GM12878 (cell line): ENCODE measurements around the gene RDH5. TPM values are rescaled to one million over a fixed set of nuclear protein-coding genes. Genes with fewer than 3 reads are reported as not detected.

Source experiments
- ATAC-seq: fragments of 200-7000 bp; cut with Tn5 transposase; 3 replicates; pipeline ENCODE4 v1.9.1; 2020; ENCODE audit warnings: mild to moderate bottlenecking, moderate library complexity
- BruUV-seq: library from RNA; stranded (reverse); fragments of 400-500 nt; replicated peaks from 2 replicates; lab custom pipeline; 2021; lab: Mats Ljungman, UMichigan
- CTCF ChIA-PET: fragments of 300-600 bp; sonication (Branson Sonifier 250); formaldehyde crosslinking; extraction: SDS; loops from one replicate; lab custom pipeline; 2021; ENCODE audit warnings: inconsistent platforms; lab: Yijun Ruan, JAX
- POLR2A ChIA-PET: fragments of 350-600 bp; formaldehyde crosslinking; extraction: SDS; loops from one replicate; lab custom pipeline; 2021; ENCODE audit warnings: inconsistent platforms; lab: Charles Lee
- RAD21 ChIA-PET: fragments of 300-600 bp; sonication (Branson Sonifier 250); formaldehyde crosslinking; loops from one replicate; lab custom pipeline; 2023; ENCODE audit warnings: antibody characterized with exemption; ENCODE audit not compliant: unreplicated experiment; lab: Charles Lee
- SMC1A ChIA-PET: fragments of 300-600 bp; sonication (Branson Sonifier 250); formaldehyde crosslinking; loops from one replicate; lab custom pipeline; 2023; ENCODE audit not compliant: unreplicated experiment, uncharacterized antibody; lab: Charles Lee
- DNase-seq: peaks from one replicate; pipeline ENCODE4 v3.0.0-alpha.2; 2011; ENCODE audit warnings: low read depth, low spot score
- FAIRE-seq: peaks from 3 replicates; lab custom pipeline; 2011; peaks lifted over from hg19 to GRCh38; lab: Jason Lieb, UNC
- H2AFZ ChIP-seq: 2 replicates; pipeline ENCODE4 v1.6.0; 2011; ENCODE audit warnings: low read depth, low read length, control low read depth; ENCODE audit not compliant: control insufficient read depth
- H3K27ac ChIP-seq: 2 replicates; pipeline ENCODE4 v1.5.1; 2011; ENCODE audit warnings: control low read depth; ENCODE audit not compliant: control insufficient read depth, insufficient read depth
- H3K27me3 ChIP-seq, 2 experiments: replicated peaks in 1 of 2; 2 replicates each; pipeline versions ENCODE4 v1.6.0 to v1.6.1; 2011; ENCODE audit warnings: low read length in 1 of 2; ENCODE audit not compliant: control insufficient read depth in 2 of 2, insufficient read depth in 2 of 2
- H3K36me3 ChIP-seq, 2 experiments: 2 replicates each; pipeline ENCODE4 v1.5.1; 2011; ENCODE audit warnings: low read length in 1 of 2; ENCODE audit not compliant: control insufficient read depth in 2 of 2, insufficient read depth in 2 of 2
- H3K4me1 ChIP-seq: 2 replicates; pipeline ENCODE4 v1.6.1; 2011; ENCODE audit warnings: mild to moderate bottlenecking, low read length, moderate library complexity, mixed read lengths; ENCODE audit not compliant: control insufficient read depth, insufficient read depth
- H3K4me2 ChIP-seq: 2 replicates; pipeline ENCODE4 v1.6.0; 2011; ENCODE audit warnings: control low read depth; ENCODE audit not compliant: control insufficient read depth, insufficient read depth
- H3K4me3 ChIP-seq: fragments of 200-600 bp; sonication (generic); 2 replicates; pipeline ENCODE4 v1.5.1; 2016
- H3K79me2 ChIP-seq: 2 replicates; pipeline ENCODE4 v1.6.0; 2011; ENCODE audit warnings: low read length; ENCODE audit not compliant: control insufficient read depth, insufficient read depth
- H3K9ac ChIP-seq: 2 replicates; pipeline ENCODE4 v1.8.0; 2011; ENCODE audit warnings: low read length, control low read depth, mixed read lengths; ENCODE audit not compliant: control insufficient read depth, insufficient read depth
- H3K9me3 ChIP-seq: replicated peaks from 3 replicates; pipeline ENCODE4 v1.5.1; 2011; ENCODE audit warnings: mild to moderate bottlenecking, low read length; ENCODE audit not compliant: control insufficient read depth, insufficient read depth
- H4K20me1 ChIP-seq: 2 replicates; pipeline ENCODE4 v1.6.0; 2011; ENCODE audit not compliant: control insufficient read depth, insufficient read depth
- CREB1 ChIP-seq: IDR thresholded peaks from 2 replicates; pipeline ENCODE4 v1.6.1; 2012; ENCODE audit warnings: low read depth, mild to moderate bottlenecking, inconsistent platforms
- EP300 ChIP-seq, 2 experiments: fragments of 150-350 bp in 1 of 2; IDR thresholded peaks; 2 replicates each; pipeline ENCODE4 v1.6.1; 2011 to 2012; ENCODE audit warnings: low read depth in 2 of 2, low read length in 2 of 2, borderline replicate concordance in 1 of 2, improper control_type of control experiment in 1 of 2, inconsistent platforms in 1 of 2; ENCODE audit not compliant: control insufficient read depth in 1 of 2
- ESRRA ChIP-seq: IDR thresholded peaks from 2 replicates; pipeline ENCODE4 v1.6.1; 2012; ENCODE audit warnings: mild to moderate bottlenecking, low read length, improper control_type of control experiment
- GATAD2B ChIP-seq: fragments of 450-650 bp; conservative IDR thresholded peaks from 2 replicates; pipeline ENCODE4 v1.6.1; 2017; ENCODE audit warnings: low read depth, mild to moderate bottlenecking, moderate library complexity
- IRF3 ChIP-seq: fragments of 450-650 bp; IDR thresholded peaks from 2 replicates; pipeline ENCODE4 v1.6.1; 2014; ENCODE audit warnings: mild to moderate bottlenecking
- KDM1A ChIP-seq: fragments of 200-600 bp; sonication (generic); IDR thresholded peaks from 2 replicates; pipeline ENCODE4 v1.6.1; 2016; ENCODE audit warnings: borderline replicate concordance
- MLLT1 ChIP-seq: fragments of 450-650 bp; IDR thresholded peaks from 2 replicates; pipeline ENCODE4 v1.6.1; 2016; ENCODE audit warnings: mild to moderate bottlenecking
- NFXL1 ChIP-seq: fragments of 450-650 bp; IDR thresholded peaks from 2 replicates; pipeline ENCODE4 v1.6.1; 2017; ENCODE audit warnings: antibody characterized with exemption, mild to moderate bottlenecking, borderline replicate concordance
- NRF1 ChIP-seq: conservative IDR thresholded peaks from 2 replicates; pipeline ENCODE4 v1.6.1; 2011; ENCODE audit warnings: mild to moderate bottlenecking, low read depth, low read length, improper control_type of control experiment
- SMAD5 ChIP-seq: IDR thresholded peaks from 2 replicates; pipeline ENCODE4 v1.6.1; 2016; ENCODE audit warnings: antibody characterized with exemption, low read depth
- SMC3 ChIP-seq: IDR thresholded peaks from 2 replicates; pipeline ENCODE4 v1.6.1; 2011; ENCODE audit warnings: low read length, improper control_type of control experiment, borderline replicate concordance
- ZNF384 ChIP-seq: IDR thresholded peaks from 2 replicates; pipeline ENCODE4 v1.6.1; 2012; ENCODE audit warnings: low read depth, mild to moderate bottlenecking, low read length, improper control_type of control experiment, borderline replicate concordance
- ZNF592 ChIP-seq: fragments of 450-650 bp; IDR thresholded peaks from 2 replicates; pipeline ENCODE4 v1.6.1; 2017; ENCODE audit warnings: mild to moderate bottlenecking, moderate library complexity
- WGBS: methylation state at CpG from one replicate; pipeline ENCODE4 v1.1.6; 2016; ENCODE audit warnings: low lambda C conversion rate; ENCODE audit not compliant: insufficient replicate concordance, insufficient coverage; ENCODE audit errors: missing lambda C conversion rate; 5-methylcytosine and 5-hydroxymethylcytosine counted together
- in situ Hi-C: fragments of 300-500 bp; cut with MboI; formaldehyde crosslinking; loops from 9 replicates; pipeline ENCODE4 v1.14.3; 2018; ENCODE audit warnings: mixed read lengths
- intact Hi-C: fragments of 100-400 bp; cut with micrococcal nuclease; formaldehyde crosslinking; loops from one replicate; pipeline ENCODE4 v1.14.2; 2022; ENCODE audit not compliant: unreplicated experiment
- polyA plus RNA-seq, 11 experiments: library from polyadenylated mRNA; depleted of rRNA in 4 of 11; unstranded in 6 of 11; stranded (reverse) in 5 of 11; fragments of >200 nt; fragmentation: Nextera tagmentation in 4 of 11; fragmentation: Illumina TruSeq in 1 of 11; extraction: Ambion mirVana in 4 of 11; extraction: Trizol in 1 of 11; gene quantifications; 1 replicate in 1 of 11; 2 replicates in 10 of 11; pipeline versions ENCODE4 v1.2.1 to v1.2.3, GENCODE V29; 2011 to 2016; ENCODE audit warnings: inconsistent platforms in 2 of 11, missing spikeins in 2 of 11, low read depth in 1 of 11
- total RNA-seq, 4 experiments: library from RNA; depleted of rRNA in 3 of 4; stranded (reverse); fragments of >200 nt in 3 of 4; fragmentation: Illumina TruSeq in 1 of 4; extraction: Trizol in 1 of 4; gene quantifications; 2 replicates each; pipeline versions ENCODE4 v1.2.1 to v1.2.3, GENCODE V29; 2013 to 2021
- TF ChIP-seq, protein P1 (sequence below): fragments of 450-650 bp; conservative IDR thresholded peaks from 2 replicates; pipeline ENCODE4 v1.6.1; 2017; ENCODE audit warnings: mild to moderate bottlenecking, moderate library complexity

The RDH5 gene
- total and polyA plus RNA-seq, 10 of the 15 experiments (the other 5 are each of a cell fraction or from before 2014, with no cell fraction given): 2.6 to 11.6 (median 7.3) TPM

GRCh38 chr12:55699471-55700055 lies 20.6 kb upstream of the RDH5 start:
- Histone ChIP-seq H3K4me3 (no peak overlapping the region), H3K79me2 (no peaks in the 10 kb centered on the region), H2AFZ (no peak overlapping the region), H4K20me1 (no peaks in the 10 kb centered on the region), H3K4me2 (no peak overlapping the region), H3K9me3 (no peaks in the 10 kb centered on the region), H3K9ac (no peak overlapping the region), H3K36me3 (no peaks in the 10 kb centered on the region), H3K27me3 (no peaks in the 10 kb centered on the region), H3K27ac (no peak overlapping the region), H3K4me1 (no peaks in the 10 kb centered on the region)
- ChIA-PET RAD21 (no interaction called here), CTCF (interaction anchor here (1.1 to 1.2 kb wide), 2 partner anchors 17 to 43 kb away, joined by 3 read pairs; partner anchors contain the start of gene BLOC1S1), POLR2A (no interaction called here), SMC1A (no interaction called here)
- DNase-seq (no peak), ATAC-seq (no peak), FAIRE-seq (no peak)
- in situ Hi-C loops: no loop called here
- intact Hi-C loops: no loop called here
- no TSS peak for BruUV-seq
- WGBS: 35% methylated on average over 4 of the region's 5 CpGs
- TF ChIP-seq ZNF592: no peak
- TF ChIP-seq, protein P1, sequence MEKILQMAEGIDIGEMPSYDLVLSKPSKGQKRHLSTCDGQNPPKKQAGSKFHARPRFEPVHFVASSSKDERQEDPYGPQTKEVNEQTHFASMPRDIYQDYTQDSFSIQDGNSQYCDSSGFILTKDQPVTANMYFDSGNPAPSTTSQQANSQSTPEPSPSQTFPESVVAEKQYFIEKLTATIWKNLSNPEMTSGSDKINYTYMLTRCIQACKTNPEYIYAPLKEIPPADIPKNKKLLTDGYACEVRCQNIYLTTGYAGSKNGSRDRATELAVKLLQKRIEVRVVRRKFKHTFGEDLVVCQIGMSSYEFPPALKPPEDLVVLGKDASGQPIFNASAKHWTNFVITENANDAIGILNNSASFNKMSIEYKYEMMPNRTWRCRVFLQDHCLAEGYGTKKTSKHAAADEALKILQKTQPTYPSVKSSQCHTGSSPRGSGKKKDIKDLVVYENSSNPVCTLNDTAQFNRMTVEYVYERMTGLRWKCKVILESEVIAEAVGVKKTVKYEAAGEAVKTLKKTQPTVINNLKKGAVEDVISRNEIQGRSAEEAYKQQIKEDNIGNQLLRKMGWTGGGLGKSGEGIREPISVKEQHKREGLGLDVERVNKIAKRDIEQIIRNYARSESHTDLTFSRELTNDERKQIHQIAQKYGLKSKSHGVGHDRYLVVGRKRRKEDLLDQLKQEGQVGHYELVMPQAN: no peak
- TF ChIP-seq SMC3: no peak
- no peak for TF ChIP-seq CREB1
- no peak for TF ChIP-seq ZNF384
- no peak for TF ChIP-seq KDM1A
- TF ChIP-seq NRF1: no peak
- no peak for TF ChIP-seq IRF3
- TF ChIP-seq MLLT1: no peak
- no peak for TF ChIP-seq ESRRA
- no peak for TF ChIP-seq SMAD5
- no peak for TF ChIP-seq NFXL1
- no peak for TF ChIP-seq EP300 (IDR thresholded peaks at IDR 0.05; ENCODE audit: borderline replicate concordance in 1 of 2, control insufficient read depth in 1 of 2, low read depth in 2 of 2, low read length in 2 of 2)
- no peak for TF ChIP-seq GATAD2B
